ENCODE measurements around the gene LRRC8E.

Gene LRRC8E

GRCh38 chr19:7888145-7888825, at the start of gene LRRC8E:
Gene LRRC8E, plus strand, starts transcription at chr19:7888510. Its CDS starts 7,094 bp downstream, at chr19:7895604.
- Histone ChIP-seq H3K27me3 (ENCODE audit: insufficient read depth, low read length) (peaks cover 24% of the 10 kb centered on the region), H3K9me3 (ENCODE audit: insufficient read depth, low read depth, low read length) (no peaks in the 10 kb centered on the region), H3K27ac (ENCODE audit: low read length) (no peak within 1 kb of the TSS), H3K4me1 (ENCODE audit: insufficient read depth, low read length) (no peaks in the 10 kb centered on the region), H3K4me3 (ENCODE audit: low read length) (peak within 1 kb of the TSS; percentile 68), H3K9ac (ENCODE audit: low read depth, low read length) (peak within 1 kb of the TSS; percentile 7; the same call in 1 of the 2 replicates), H3K36me3 (ENCODE audit: insufficient read depth, low read depth, low read length) (no peaks in the 10 kb centered on the region)

DNA sequence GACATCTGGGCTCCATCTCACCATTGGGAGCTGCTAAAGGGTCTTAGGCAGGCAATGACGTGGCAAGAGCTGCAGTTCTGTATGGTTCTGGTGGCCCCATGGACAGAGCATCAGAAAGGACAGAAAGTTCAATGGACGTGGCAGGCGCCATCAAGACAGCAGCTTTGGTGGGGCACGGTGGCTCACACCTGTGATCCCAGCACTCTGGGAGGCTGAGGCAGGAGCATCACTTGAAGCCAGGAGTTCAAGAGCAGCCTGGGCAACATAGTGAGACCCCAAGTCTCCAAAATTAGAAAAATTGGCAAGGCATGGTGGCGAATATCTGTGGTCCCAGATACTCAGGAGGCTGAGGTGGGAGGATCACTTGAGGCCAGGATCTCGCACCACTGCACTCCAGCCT, 48.8 kb upstream of the LRRC8E start:
- Histone ChIP-seq H3K9me3 (ENCODE audit: insufficient read depth, low read depth, low read length) (0 out of 2 replicates have a peak, but pooled peaks cover 6% of the 10 kb centered on the region), H3K27ac (ENCODE audit: low read length) (no peak overlapping the region), H3K36me3 (ENCODE audit: insufficient read depth, low read depth, low read length) (no peaks in the 10 kb centered on the region), H3K27me3 (ENCODE audit: insufficient read depth, low read length) (no peaks in the 10 kb centered on the region), H3K4me1 (ENCODE audit: insufficient read depth, low read length) (no peaks in the 10 kb centered on the region), H3K4me3 (ENCODE audit: low read length) (no peak overlapping the region), H3K9ac (ENCODE audit: low read depth, low read length) (no peak overlapping the region)

DNA sequence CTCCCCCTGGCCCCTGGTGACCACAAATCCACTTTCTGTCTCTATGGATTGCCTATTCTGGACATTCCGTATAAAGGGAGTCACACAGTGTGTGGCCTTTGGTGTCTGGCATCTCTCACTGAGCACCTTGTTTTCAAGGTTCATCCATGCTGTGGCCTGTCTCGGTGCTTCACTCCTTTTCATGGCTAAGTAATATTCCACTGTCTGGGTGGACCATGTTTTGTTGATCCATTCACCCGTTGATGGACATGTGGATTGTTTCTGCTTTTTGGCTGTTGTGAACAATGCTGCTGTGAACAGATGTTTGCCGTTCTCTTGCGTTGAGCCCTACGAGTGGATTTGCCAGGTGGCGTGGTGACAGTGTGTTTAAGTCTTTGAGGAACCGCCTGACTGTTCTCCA, 47.7 kb upstream of the LRRC8E start:
- Histone ChIP-seq H3K27ac (ENCODE audit: low read length) (no peak overlapping the region), H3K36me3 (ENCODE audit: insufficient read depth, low read depth, low read length) (no peaks in the 10 kb centered on the region), H3K9ac (ENCODE audit: low read depth, low read length) (no peak overlapping the region), H3K9me3 (ENCODE audit: insufficient read depth, low read depth, low read length) (0 out of 2 replicates have a peak, but pooled peaks cover 6% of the 10 kb centered on the region), H3K27me3 (ENCODE audit: insufficient read depth, low read length) (no peaks in the 10 kb centered on the region), H3K4me1 (ENCODE audit: insufficient read depth, low read length) (no peaks in the 10 kb centered on the region), H3K4me3 (ENCODE audit: low read length) (no peak overlapping the region)

DNA sequence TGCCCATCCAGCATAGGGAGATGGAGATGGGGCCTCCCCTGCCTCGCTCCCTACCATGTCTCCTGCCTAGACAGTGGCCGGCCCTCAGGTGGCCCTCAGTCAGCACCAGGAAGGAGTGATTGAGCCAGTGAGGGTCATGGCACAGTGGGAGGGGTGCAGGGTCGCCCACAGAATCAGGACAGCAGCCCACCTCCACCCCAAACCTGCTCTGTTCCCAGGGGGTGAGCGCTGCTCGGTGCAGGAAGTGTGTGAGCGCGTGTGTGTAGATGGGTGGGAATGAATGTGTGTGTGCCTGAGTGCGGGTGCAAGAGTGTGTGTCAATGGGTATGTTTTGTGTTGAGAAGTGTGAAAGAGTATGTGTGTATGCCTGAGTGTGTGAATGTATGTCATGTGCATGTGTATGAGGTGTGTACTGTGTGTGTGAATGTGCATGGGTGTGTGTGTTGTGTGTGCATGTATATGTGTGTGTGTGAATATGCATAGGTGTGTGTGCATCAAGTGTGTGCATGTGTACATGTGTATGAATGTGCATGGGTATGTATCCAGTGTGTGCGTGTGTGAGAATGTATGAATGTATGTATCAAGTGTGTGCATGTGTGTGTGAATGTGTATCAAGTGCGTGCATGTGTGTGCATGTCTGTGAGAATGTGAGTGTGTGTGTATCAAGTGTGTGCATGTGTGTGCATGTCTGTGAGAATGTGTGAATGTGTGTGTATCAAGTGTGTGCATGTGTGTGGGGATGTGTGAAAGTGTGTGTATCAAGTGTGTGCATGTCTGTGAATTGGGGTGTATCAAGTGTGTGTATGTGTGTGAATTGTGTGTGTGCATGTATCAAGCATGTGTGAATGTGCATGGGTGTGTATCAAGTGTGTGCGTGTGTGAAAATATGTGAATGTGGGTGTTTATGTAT, 46.3 kb upstream of the LRRC8E start:
- no peaks in the 10 kb centered on the region for H3K27me3 ChIP-seq (ENCODE audit: insufficient read depth, low read length)
- H3K4me1 ChIP-seq (ENCODE audit: insufficient read depth, low read length), result no peaks in the 10 kb centered on the region
- H3K27ac ChIP-seq (ENCODE audit: low read length), result no peak overlapping the region
- no peaks in the 10 kb centered on the region for H3K36me3 ChIP-seq (ENCODE audit: insufficient read depth, low read depth, low read length)
- H3K9me3 ChIP-seq (ENCODE audit: insufficient read depth, low read depth, low read length), result 0 out of 2 replicates have a peak, but pooled peaks cover 6% of the 10 kb centered on the region
- H3K9ac ChIP-seq (ENCODE audit: low read depth, low read length), result no peak overlapping the region
- H3K4me3 ChIP-seq (ENCODE audit: low read length), result no peak overlapping the region

DNA sequence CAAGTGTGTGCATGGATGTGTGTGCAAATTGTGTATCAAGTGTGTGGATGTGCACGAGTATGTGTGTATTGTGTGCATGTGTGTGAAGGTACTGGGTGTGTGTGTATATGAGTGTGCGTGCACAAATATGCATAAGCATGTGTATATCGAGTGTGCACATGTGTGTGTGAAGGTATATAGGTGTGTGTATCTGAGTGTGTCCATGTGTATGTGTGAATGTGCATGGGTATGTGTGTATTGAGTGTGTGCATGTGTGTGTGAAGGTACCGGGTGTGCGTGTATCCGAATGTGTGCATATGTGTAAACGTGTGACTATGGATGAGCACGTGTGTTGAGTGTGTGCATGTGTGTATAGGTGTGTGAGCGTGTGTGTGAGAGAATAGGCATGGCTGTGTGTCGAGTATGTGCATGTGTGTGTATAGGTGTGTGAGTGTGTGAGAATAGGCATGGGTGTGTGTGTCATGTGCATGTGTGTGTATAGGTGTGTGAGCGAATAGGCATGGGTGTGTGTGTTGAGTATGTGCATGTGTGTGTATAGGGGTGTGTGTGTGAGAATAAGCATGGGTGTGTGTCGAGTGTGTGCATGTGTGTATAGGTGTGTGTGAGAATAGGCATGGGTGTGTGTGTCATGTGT, 45.5 kb upstream of the LRRC8E start:
- H3K36me3 ChIP-seq (ENCODE audit: insufficient read depth, low read depth, low read length), result no peaks in the 10 kb centered on the region
- no peak overlapping the region for H3K27ac ChIP-seq (ENCODE audit: low read length)
- H3K4me1 ChIP-seq (ENCODE audit: insufficient read depth, low read length), result no peaks in the 10 kb centered on the region
- H3K9me3 ChIP-seq (ENCODE audit: insufficient read depth, low read depth, low read length), result 0 out of 2 replicates have a peak, but pooled peaks cover 6% of the 10 kb centered on the region
- H3K9ac ChIP-seq (ENCODE audit: low read depth, low read length), result no peak overlapping the region
- no peaks in the 10 kb centered on the region for H3K27me3 ChIP-seq (ENCODE audit: insufficient read depth, low read length)
- H3K4me3 ChIP-seq (ENCODE audit: low read length), result no peak overlapping the region

DNA sequence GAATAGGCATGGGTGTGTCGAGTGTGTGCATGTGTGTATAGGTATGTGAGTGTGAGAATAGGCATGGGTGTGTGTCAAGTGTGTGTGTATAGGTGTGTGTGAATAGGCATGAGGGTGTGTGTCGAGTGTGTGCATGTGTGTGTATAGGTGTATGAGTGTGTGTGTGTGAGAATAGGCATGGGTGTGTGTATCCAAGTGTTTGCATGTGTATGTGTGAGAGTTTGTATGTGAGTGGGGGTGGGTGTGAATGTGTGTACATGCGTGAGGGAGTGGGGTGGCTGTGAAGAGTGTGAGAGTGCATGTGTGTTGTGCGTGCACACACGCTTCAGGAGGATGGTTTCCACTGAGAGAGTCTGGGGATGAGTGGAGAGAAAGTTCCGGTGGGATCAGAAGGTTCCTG, 44.8 kb upstream of the LRRC8E start:
- H3K9me3 ChIP-seq (ENCODE audit: insufficient read depth, low read depth, low read length), result 0 out of 2 replicates have a peak, but pooled peaks cover 6% of the 10 kb centered on the region
- no peaks in the 10 kb centered on the region for H3K36me3 ChIP-seq (ENCODE audit: insufficient read depth, low read depth, low read length)
- H3K27ac ChIP-seq (ENCODE audit: low read length), result no peak overlapping the region
- no peaks in the 10 kb centered on the region for H3K27me3 ChIP-seq (ENCODE audit: insufficient read depth, low read length)
- no peaks in the 10 kb centered on the region for H3K4me1 ChIP-seq (ENCODE audit: insufficient read depth, low read length)
- no peak overlapping the region for H3K9ac ChIP-seq (ENCODE audit: low read depth, low read length)
- no peak overlapping the region for H3K4me3 ChIP-seq (ENCODE audit: low read length)

DNA sequence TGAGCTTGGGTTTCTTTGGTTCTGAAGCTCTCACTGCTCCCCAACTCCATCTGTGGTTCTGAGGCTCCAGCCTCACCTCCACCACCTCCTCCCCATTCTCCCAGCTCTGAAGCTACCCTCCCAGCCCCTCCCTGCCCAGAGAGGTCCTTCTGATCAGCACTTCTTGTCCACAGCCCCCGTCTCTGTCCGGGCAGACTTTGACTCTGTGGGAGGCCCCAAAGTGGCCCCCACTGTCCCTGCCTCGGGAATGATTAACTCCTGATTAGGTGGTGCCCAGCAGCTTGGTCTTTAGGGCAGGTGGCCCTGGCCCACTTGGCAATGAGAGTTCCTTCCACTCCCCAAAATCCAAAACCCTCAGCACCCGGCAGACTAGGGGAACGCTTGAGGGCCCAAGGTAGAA, 43.9 kb upstream of the LRRC8E start:
- Histone ChIP-seq H3K9ac (ENCODE audit: low read depth, low read length) (no peak overlapping the region), H3K4me3 (ENCODE audit: low read length) (no peak overlapping the region), H3K27ac (ENCODE audit: low read length) (no peak overlapping the region), H3K27me3 (ENCODE audit: insufficient read depth, low read length) (no peaks in the 10 kb centered on the region), H3K4me1 (ENCODE audit: insufficient read depth, low read length) (no peaks in the 10 kb centered on the region), H3K9me3 (ENCODE audit: insufficient read depth, low read depth, low read length) (0 out of 2 replicates have a peak, but pooled peaks cover 6% of the 10 kb centered on the region), H3K36me3 (ENCODE audit: insufficient read depth, low read depth, low read length) (no peaks in the 10 kb centered on the region)

DNA sequence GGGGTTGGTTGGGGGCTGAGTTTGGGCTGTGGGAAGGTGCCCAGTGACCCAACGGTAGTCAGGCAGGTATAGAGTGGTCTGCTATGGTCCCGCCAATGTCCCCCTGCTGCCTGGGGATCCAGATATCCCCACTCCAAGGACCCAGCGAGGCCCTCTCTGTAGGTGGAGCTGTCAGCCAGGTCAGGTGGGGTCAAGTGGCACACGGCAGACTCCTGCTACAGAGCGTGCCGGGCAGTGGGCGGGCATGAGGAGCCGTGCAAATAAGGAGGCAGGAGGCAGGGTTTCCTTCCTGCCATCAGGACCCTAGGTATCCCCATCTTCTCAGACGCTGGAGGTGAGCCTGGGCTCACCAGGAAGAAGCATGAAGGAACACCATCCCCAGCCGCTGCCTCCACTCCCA, 43.4 kb upstream of the LRRC8E start:
- Histone ChIP-seq H3K4me3 (ENCODE audit: low read length) (no peak overlapping the region), H3K27ac (ENCODE audit: low read length) (no peak overlapping the region), H3K27me3 (ENCODE audit: insufficient read depth, low read length) (no peaks in the 10 kb centered on the region), H3K4me1 (ENCODE audit: insufficient read depth, low read length) (no peaks in the 10 kb centered on the region), H3K9me3 (ENCODE audit: insufficient read depth, low read depth, low read length) (0 out of 2 replicates have a peak, but pooled peaks cover 6% of the 10 kb centered on the region), H3K9ac (ENCODE audit: low read depth, low read length) (no peak overlapping the region), H3K36me3 (ENCODE audit: insufficient read depth, low read depth, low read length) (no peaks in the 10 kb centered on the region)

- H3K4me1 ChIP-seq (ENCODE audit: insufficient read depth, low read length), result no peaks in the 10 kb centered on the region
Observed at GRCh38 chr19:7845390-7846154, 42.7 kb upstream of the LRRC8E start.

GRCh38 chr19:7846155-7846646, 42.1 kb upstream of the LRRC8E start:
- no peak overlapping the region for H3K9ac ChIP-seq (ENCODE audit: low read depth, low read length)
- no peaks in the 10 kb centered on the region for H3K27me3 ChIP-seq (ENCODE audit: insufficient read depth, low read length)

More at GRCh38 chr19:7845390-7846154, 42.7 kb upstream of the LRRC8E start:
- H3K27ac ChIP-seq (ENCODE audit: low read length), result no peak overlapping the region
- no peaks in the 10 kb centered on the region for H3K36me3 ChIP-seq (ENCODE audit: insufficient read depth, low read depth, low read length)
- no peak overlapping the region for H3K9ac ChIP-seq (ENCODE audit: low read depth, low read length)
- H3K27me3 ChIP-seq (ENCODE audit: insufficient read depth, low read length), result no peaks in the 10 kb centered on the region
- no peak overlapping the region for H3K4me3 ChIP-seq (ENCODE audit: low read length)
- H3K9me3 ChIP-seq (ENCODE audit: insufficient read depth, low read depth, low read length), result 0 out of 2 replicates have a peak, but pooled peaks cover 6% of the 10 kb centered on the region

GRCh38 chr19:7847664-7848063, 40.6 kb upstream of the LRRC8E start:
- Histone ChIP-seq H3K4me1 (ENCODE audit: insufficient read depth, low read length) (no peaks in the 10 kb centered on the region), H3K27me3 (ENCODE audit: insufficient read depth, low read length) (0 out of 2 replicates have a peak, but pooled peaks cover under 1% of the 10 kb centered on the region), H3K27ac (ENCODE audit: low read length) (no peak overlapping the region), H3K4me3 (ENCODE audit: low read length) (no peak overlapping the region), H3K9me3 (ENCODE audit: insufficient read depth, low read depth, low read length) (0 out of 2 replicates have a peak, but pooled peaks cover under 1% of the 10 kb centered on the region), H3K36me3 (ENCODE audit: insufficient read depth, low read depth, low read length) (no peaks in the 10 kb centered on the region), H3K9ac (ENCODE audit: low read depth, low read length) (no peak overlapping the region)

More at GRCh38 chr19:7846155-7846646, 42.1 kb upstream of the LRRC8E start:
- Histone ChIP-seq H3K9me3 (ENCODE audit: insufficient read depth, low read depth, low read length) (0 out of 2 replicates have a peak, but pooled peaks cover 6% of the 10 kb centered on the region), H3K36me3 (ENCODE audit: insufficient read depth, low read depth, low read length) (no peaks in the 10 kb centered on the region), H3K4me1 (ENCODE audit: insufficient read depth, low read length) (no peaks in the 10 kb centered on the region), H3K4me3 (ENCODE audit: low read length) (no peak overlapping the region), H3K27ac (ENCODE audit: low read length) (no peak overlapping the region)

All from iPS-20b (cell line).